Esophagus muscularis mucosa (tissue), 4 donors: Measurements from ENCODE around the gene OAS2.

ENCODE experiments used
- EP300 ChIP-seq: sonication (generic); formaldehyde crosslinking; IDR thresholded peaks from one replicate; pipeline ENCODE4 v1.6.1; 2017; ENCODE audit warnings: antibody characterized with exemption
- POLR2A ChIP-seq: fragments of 450-650 bp; IDR thresholded peaks from one replicate; pipeline ENCODE4 v1.6.1; 2017; ENCODE audit warnings: antibody characterized with exemption, moderate library complexity, mild to moderate bottlenecking, low read depth
- POLR2AphosphoS5 ChIP-seq, 2 donors: sonication (generic); formaldehyde crosslinking; IDR thresholded peaks; one replicate each; pipeline ENCODE4 v1.6.1; 2017; ENCODE audit warnings: antibody characterized with exemption in 2 of 2
- TF ChIP-seq, protein P1 (sequence below), 3 experiments: fragments of 200-600 bp in 2 of 3; fragments of 450-650 bp in 1 of 3; sonication (generic) in 2 of 3; IDR thresholded peaks; one replicate each; pipeline ENCODE4 v1.5.1; 2017 to 2019; ENCODE audit warnings: antibody characterized with exemption in 3 of 3, mild to moderate bottlenecking in 2 of 3, moderate library complexity in 1 of 3

GRCh38 chr12:113000433-113000832 lies 22.1 kb downstream of the OAS2 start:
- TF ChIP-seq, protein P1, sequence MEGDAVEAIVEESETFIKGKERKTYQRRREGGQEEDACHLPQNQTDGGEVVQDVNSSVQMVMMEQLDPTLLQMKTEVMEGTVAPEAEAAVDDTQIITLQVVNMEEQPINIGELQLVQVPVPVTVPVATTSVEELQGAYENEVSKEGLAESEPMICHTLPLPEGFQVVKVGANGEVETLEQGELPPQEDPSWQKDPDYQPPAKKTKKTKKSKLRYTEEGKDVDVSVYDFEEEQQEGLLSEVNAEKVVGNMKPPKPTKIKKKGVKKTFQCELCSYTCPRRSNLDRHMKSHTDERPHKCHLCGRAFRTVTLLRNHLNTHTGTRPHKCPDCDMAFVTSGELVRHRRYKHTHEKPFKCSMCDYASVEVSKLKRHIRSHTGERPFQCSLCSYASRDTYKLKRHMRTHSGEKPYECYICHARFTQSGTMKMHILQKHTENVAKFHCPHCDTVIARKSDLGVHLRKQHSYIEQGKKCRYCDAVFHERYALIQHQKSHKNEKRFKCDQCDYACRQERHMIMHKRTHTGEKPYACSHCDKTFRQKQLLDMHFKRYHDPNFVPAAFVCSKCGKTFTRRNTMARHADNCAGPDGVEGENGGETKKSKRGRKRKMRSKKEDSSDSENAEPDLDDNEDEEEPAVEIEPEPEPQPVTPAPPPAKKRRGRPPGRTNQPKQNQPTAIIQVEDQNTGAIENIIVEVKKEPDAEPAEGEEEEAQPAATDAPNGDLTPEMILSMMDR (IDR thresholded peaks at IDR 0.05): no peak
- TF ChIP-seq POLR2A (no peak), EP300 (no peak), POLR2AphosphoS5 (IDR thresholded peaks at IDR 0.05) (no peak)
